Activated naive CD8-positive, alpha-beta T cell treated with anti-CD3 and anti-CD28 coated beads, Interleukin-2, amount 10 ng/mL, durations not matched to agents 7 days and 5 days (primary cell): ENCODE data around the gene RNF38. TPM values are rescaled to one million over a fixed set of nuclear protein-coding genes. Genes with fewer than 3 reads are reported as not detected.
A peak's percentile ranks its signal among the peaks of the same experiment; 100 is the strongest.
"Not testable (repeated sequence)": the region's sequence is repeated elsewhere in the genome, so short reads cannot be mapped to it uniquely, and the experiment has no call there.

Experiments used
- ATAC-seq: fragments of 150-1000 bp; cut with Tn5 transposase; one replicate; pipeline ENCODE4 v1.10.0; 2021; ENCODE audit warnings: low read depth, moderate library complexity
- POLR2A ChIA-PET: fragments of 350-600 bp; sonication (Branson Sonifier 250); formaldehyde crosslinking; loops from one replicate; lab custom pipeline; 2021; ENCODE audit warnings: antibody characterized with exemption; lab: Charles Lee
- DNase-seq: peaks from one replicate; pipeline ENCODE4 v3.0.0; 2021
- H3K27ac Mint-ChIP-seq: one replicate; pipeline ENCODE4 v1.8.0; 2022; ENCODE audit warnings: mild to moderate bottlenecking, mixed read lengths
- H3K27me3 Mint-ChIP-seq: one replicate; pipeline ENCODE4 v1.8.0; 2022; ENCODE audit warnings: mild to moderate bottlenecking, moderate library complexity, mixed read lengths
- H3K36me3 Mint-ChIP-seq: one replicate; pipeline ENCODE4 v1.8.0; 2021; ENCODE audit warnings: mild to moderate bottlenecking, mixed read lengths
- H3K4me1 Mint-ChIP-seq: one replicate; pipeline ENCODE4 v1.8.0; 2021; ENCODE audit warnings: mixed read lengths
- H3K4me3 Mint-ChIP-seq: one replicate; pipeline ENCODE4 v1.8.0; 2022; ENCODE audit warnings: mild to moderate bottlenecking, moderate library complexity, mixed read lengths
- H3K9me3 Mint-ChIP-seq: one replicate; pipeline ENCODE4 v1.8.0; 2021; ENCODE audit warnings: mixed read lengths
- total RNA-seq, 2 experiments: library from RNA; stranded (reverse); gene quantifications; one replicate each; pipeline ENCODE4 v1.2.3, GENCODE V29; 2021

Gene RNF38
- total RNA-seq, 2 experiments from 2014 or later, result 54.5 to 55.5 TPM

DNA sequence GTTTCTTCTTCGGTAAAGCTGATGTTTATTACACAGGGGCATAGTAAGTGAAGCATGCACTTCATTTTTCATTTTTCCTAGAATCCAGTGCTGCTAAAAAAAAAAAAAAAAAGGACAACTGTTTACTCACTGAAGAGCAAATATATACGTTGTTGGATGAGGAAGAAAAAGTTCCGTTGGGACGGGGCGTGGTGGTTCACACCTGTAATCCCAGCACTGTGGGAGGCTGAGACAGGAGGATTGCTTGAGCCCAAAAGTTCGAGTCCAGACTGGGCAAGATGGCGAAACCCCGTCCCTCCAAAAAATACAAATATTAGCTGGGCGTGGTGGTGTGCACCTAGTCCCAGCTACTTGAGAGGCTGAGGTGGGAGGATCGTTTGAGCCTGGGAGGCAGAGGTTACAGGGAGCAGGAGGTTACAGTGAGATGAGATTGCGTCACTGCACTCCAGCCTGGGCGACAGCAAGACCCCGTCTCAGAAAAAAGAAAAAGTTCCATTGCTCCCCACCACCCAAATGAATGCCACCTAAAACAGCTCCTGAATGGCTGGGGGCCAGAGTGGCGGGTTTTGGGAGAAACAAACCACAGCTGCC is 81.8 kb downstream of the RNF38 start:
- Mint-ChIP-seq H3K36me3 (no peaks in the 10 kb centered on the region), H3K4me1 (peaks cover 10% of the 10 kb centered on the region), H3K4me3 (no peak overlapping the region), H3K27ac (no peak overlapping the region), H3K27me3 (peaks cover 7% of the 10 kb centered on the region), H3K9me3 (peaks cover 2% of the 10 kb centered on the region)
- ATAC-seq, result no peak
- no peak for DNase-seq
- POLR2A ChIA-PET, result no interaction called here

- Mint-ChIP-seq H3K36me3 (no peaks in the 10 kb centered on the region), H3K9me3 (peaks cover 2% of the 10 kb centered on the region), H3K27ac (no peak overlapping the region), H3K4me3 (no peak overlapping the region), H3K4me1 (peaks cover 10% of the 10 kb centered on the region), H3K27me3 (peaks cover 7% of the 10 kb centered on the region)
- POLR2A ChIA-PET, result no interaction called here
- ATAC-seq, result no peak
- no peak for DNase-seq
Measured at GRCh38 chr9:36317766-36318165, 82.3 kb downstream of the RNF38 start.

GRCh38 chr9:36316611-36317317 is 83.3 kb downstream of the RNF38 start:
- Mint-ChIP-seq H3K9me3 (no peaks in the 10 kb centered on the region), H3K27me3 (peaks cover 7% of the 10 kb centered on the region), H3K4me3 (no peak overlapping the region), H3K4me1 (peaks cover 10% of the 10 kb centered on the region), H3K36me3 (no peaks in the 10 kb centered on the region), H3K27ac (no peak overlapping the region)
- POLR2A ChIA-PET, result no interaction called here
- ATAC-seq (no peak), DNase-seq (no peak)

- Mint-ChIP-seq H3K4me3 (no peak overlapping the region), H3K4me1 (peaks cover 11% of the 10 kb centered on the region)
Measured at GRCh38 chr9:36316049-36316448, 84.0 kb downstream of the RNF38 start.

GRCh38 chr9:36315283-36315682 is 84.8 kb downstream of the RNF38 start:
- Mint-ChIP-seq H3K27me3 (peaks cover 7% of the 10 kb centered on the region), H3K9me3 (no peaks in the 10 kb centered on the region), H3K36me3 (no peaks in the 10 kb centered on the region), H3K4me1 (peaks cover 11% of the 10 kb centered on the region), H3K4me3 (peak overlapping the region; percentile 1), H3K27ac (peak overlapping the region; percentile 30)
- DNase-seq, result no peak
- peak; percentile 74 for ATAC-seq
- POLR2A ChIA-PET, result interaction anchor here (1.5 kb wide), 1 partner anchor 10 kb away, joined by 5 read pairs; no protein-coding TSS in a partner anchor

More at GRCh38 chr9:36316049-36316448, 84.0 kb downstream of the RNF38 start:
- DNase-seq, result no peak
- H3K27ac Mint-ChIP-seq, result no peak overlapping the region
- no peak for ATAC-seq
- H3K9me3 Mint-ChIP-seq, result no peaks in the 10 kb centered on the region
- POLR2A ChIA-PET, result no interaction called here
- peaks cover 7% of the 10 kb centered on the region for H3K27me3 Mint-ChIP-seq
- H3K36me3 Mint-ChIP-seq, result no peaks in the 10 kb centered on the region

DNA sequence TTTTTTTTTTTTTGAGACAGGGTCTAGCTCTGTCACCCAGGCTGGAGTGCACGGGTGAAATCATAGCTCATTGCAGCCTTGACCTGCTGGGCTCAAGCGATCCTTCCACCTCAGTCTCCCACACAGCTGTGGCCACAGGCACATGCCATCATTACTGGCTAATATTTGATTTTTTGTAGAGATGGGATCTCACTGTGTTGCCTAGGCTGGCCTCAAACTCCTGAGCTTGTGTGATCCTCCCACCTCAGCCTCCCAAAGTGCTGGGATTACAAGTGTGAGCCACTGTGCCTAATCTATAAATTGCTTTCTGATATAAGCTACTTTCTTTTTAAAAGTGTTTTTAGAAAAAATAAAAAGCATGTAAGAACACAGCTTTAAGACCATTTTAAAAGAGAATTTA is 85.3 kb downstream of the RNF38 start:
- DNase-seq (no peak), ATAC-seq (no peak)
- Mint-ChIP-seq H3K4me3 (no peak overlapping the region), H3K4me1 (peaks cover 11% of the 10 kb centered on the region), H3K9me3 (no peaks in the 10 kb centered on the region), H3K27me3 (peaks cover 7% of the 10 kb centered on the region), H3K27ac (no peak overlapping the region), H3K36me3 (no peaks in the 10 kb centered on the region)
- POLR2A ChIA-PET, result interaction anchor here (0.8 to 1.5 kb wide), 2 partner anchors 10 to 289 kb away, joined by 5 to 7 read pairs; no protein-coding TSS in a partner anchor

GRCh38 chr9:36306471-36307306 is 93.4 kb downstream of the RNF38 start:
- H3K36me3 Mint-ChIP-seq, result peaks cover 3% of the 10 kb centered on the region
- DNase-seq (no peak), ATAC-seq (peak; percentile 74)
- no peaks in the 10 kb centered on the region for H3K27me3 Mint-ChIP-seq
- POLR2A ChIA-PET, result interaction anchor here (0.6 to 1.4 kb wide), 3 partner anchors 22 to 205 kb away, joined by 3 to 7 read pairs (median 3); partner anchors contain the start of gene GNE
- H3K4me3 Mint-ChIP-seq, result peak overlapping the region; percentile 70
- no peaks in the 10 kb centered on the region for H3K9me3 Mint-ChIP-seq
- peaks cover 14% of the 10 kb centered on the region for H3K4me1 Mint-ChIP-seq
- peak overlapping the region; percentile 83 for H3K27ac Mint-ChIP-seq

DNA sequence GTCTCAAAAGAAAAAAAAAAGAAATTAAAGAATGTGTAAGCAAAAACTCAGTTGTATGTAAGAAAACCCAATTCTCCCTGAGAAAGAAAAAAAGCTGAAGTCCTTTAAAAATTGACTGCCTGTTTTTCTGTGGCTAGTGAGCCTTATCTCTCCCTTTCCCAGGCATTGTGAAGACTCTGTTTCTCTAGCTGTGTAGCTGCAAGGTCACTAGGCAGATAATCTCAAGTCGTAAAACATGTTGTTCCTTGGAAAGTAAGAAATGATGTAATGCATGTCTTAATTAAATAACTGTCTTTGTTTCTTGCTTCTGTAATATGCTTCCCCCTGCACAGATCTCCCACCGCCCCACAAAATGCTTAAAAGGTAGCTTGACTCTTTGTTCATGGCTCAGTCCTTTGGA is 95.7 kb downstream of the RNF38 start:
- ATAC-seq, H3K36me3 Mint-ChIP-seq, H3K27ac Mint-ChIP-seq, DNase-seq, H3K27me3 Mint-ChIP-seq, POLR2A ChIA-PET, H3K4me3 Mint-ChIP-seq, H3K9me3 Mint-ChIP-seq: not testable (repeated sequence)
- peaks cover 13% of the 10 kb centered on the region for H3K4me1 Mint-ChIP-seq

GRCh38 chr9:36301227-36301626 is 98.8 kb downstream of the RNF38 start:
- no peak for ATAC-seq
- Mint-ChIP-seq H3K27me3 (no peaks in the 10 kb centered on the region), H3K9me3 (no peaks in the 10 kb centered on the region), H3K36me3 (no peaks in the 10 kb centered on the region), H3K27ac (no peak overlapping the region), H3K4me1 (peaks cover 2% of the 10 kb centered on the region), H3K4me3 (no peak overlapping the region)
- POLR2A ChIA-PET, result no interaction called here
- DNase-seq, result no peak

DNA sequence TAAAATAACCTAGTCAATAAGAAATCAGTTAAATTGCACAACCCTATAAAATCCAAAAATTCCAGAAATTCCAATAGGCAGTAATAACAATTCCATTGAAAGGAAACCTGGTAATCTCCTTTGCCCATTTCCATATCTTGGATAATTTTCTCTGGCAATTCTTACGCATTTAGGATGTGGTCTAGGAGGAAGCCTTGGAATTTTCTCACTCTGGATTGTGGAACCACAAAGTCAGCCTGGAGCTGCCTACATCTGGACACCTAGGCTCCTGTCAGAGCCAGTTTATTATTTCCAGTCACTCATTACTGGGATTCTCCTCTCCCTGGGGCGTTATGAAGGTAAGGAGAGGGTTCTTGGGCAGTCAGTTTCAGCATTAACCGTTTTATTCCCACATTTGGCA is 101.5 kb downstream of the RNF38 start:
- H3K9me3 Mint-ChIP-seq, result no peaks in the 10 kb centered on the region
- no peaks in the 10 kb centered on the region for H3K27me3 Mint-ChIP-seq
- H3K4me3 Mint-ChIP-seq, result no peak overlapping the region
- H3K36me3 Mint-ChIP-seq, result peaks cover 4% of the 10 kb centered on the region
- DNase-seq (no peak), ATAC-seq (no peak)
- no peak overlapping the region for H3K27ac Mint-ChIP-seq
- no peaks in the 10 kb centered on the region for H3K4me1 Mint-ChIP-seq
- POLR2A ChIA-PET, result no interaction called here

DNA sequence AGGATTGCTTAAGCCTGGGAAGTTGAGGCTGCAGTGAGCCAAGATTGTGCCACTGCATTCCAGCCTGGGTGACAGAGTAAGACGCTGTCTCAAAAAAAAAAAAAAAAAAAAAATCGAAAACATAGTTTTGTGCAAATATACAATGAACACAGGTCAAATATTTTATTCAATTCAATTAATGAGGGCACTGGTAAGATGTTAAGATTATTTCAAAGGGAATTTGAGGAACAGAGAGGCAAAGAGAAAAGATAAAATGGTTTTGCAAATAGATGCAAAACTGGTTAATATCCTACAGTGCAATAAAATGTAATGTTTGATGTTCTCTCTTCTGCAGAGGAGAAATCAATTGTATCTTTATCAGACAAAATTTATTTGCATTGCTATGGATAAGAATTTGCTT is 102.3 kb downstream of the RNF38 start:
- Mint-ChIP-seq H3K4me3 (no peak overlapping the region), H3K36me3 (peaks cover 4% of the 10 kb centered on the region), H3K4me1 (no peaks in the 10 kb centered on the region), H3K9me3 (no peaks in the 10 kb centered on the region), H3K27me3 (no peaks in the 10 kb centered on the region), H3K27ac (no peak overlapping the region)
- DNase-seq (no peak), ATAC-seq (no peak)
- POLR2A ChIA-PET, result no interaction called here

DNA sequence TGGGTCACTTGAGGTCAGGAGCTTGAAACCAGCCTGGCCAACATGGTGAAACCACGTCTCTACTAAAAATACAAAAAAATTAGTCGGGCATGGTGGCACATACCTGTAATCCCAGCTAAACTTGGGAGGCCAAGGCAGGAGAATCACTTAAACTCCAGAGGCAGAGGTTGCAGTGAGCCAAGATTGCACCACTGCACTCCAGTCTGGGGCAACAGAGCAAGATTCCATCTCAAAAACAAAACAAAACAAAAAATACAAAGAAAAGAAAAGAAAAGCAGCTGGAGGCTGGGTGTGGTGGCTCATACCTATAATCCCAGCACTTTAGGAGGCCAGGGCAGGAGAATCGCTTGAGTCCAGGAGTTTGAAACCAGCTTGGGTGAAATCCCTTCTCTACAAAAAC is 105.1 kb downstream of the RNF38 start:
- H3K36me3 Mint-ChIP-seq, ATAC-seq, H3K4me1 Mint-ChIP-seq, POLR2A ChIA-PET, H3K27ac Mint-ChIP-seq, DNase-seq, H3K27me3 Mint-ChIP-seq, H3K4me3 Mint-ChIP-seq, H3K9me3 Mint-ChIP-seq: not testable (repeated sequence)

GRCh38 chr9:36293918-36294317 is 106.2 kb downstream of the RNF38 start:
- POLR2A ChIA-PET, result interaction anchor here (0.6 kb wide), 1 partner anchor 20 kb away, joined by 3 read pairs; no protein-coding TSS in a partner anchor
- DNase-seq (no peak), ATAC-seq (no peak)
- peaks cover 4% of the 10 kb centered on the region for H3K36me3 Mint-ChIP-seq
- no peaks in the 10 kb centered on the region for H3K9me3 Mint-ChIP-seq
- no peak overlapping the region for H3K27ac Mint-ChIP-seq
- H3K4me3 Mint-ChIP-seq, result no peak overlapping the region
- no peaks in the 10 kb centered on the region for H3K27me3 Mint-ChIP-seq
- H3K4me1 Mint-ChIP-seq, result no peaks in the 10 kb centered on the region
